ENCODE data around the gene MEF2A.
"Not testable (repeated sequence)": the region's sequence is repeated elsewhere in the genome, so short reads cannot be mapped to it uniquely, and the experiment has no call there.

MEF2A gene

DNA sequence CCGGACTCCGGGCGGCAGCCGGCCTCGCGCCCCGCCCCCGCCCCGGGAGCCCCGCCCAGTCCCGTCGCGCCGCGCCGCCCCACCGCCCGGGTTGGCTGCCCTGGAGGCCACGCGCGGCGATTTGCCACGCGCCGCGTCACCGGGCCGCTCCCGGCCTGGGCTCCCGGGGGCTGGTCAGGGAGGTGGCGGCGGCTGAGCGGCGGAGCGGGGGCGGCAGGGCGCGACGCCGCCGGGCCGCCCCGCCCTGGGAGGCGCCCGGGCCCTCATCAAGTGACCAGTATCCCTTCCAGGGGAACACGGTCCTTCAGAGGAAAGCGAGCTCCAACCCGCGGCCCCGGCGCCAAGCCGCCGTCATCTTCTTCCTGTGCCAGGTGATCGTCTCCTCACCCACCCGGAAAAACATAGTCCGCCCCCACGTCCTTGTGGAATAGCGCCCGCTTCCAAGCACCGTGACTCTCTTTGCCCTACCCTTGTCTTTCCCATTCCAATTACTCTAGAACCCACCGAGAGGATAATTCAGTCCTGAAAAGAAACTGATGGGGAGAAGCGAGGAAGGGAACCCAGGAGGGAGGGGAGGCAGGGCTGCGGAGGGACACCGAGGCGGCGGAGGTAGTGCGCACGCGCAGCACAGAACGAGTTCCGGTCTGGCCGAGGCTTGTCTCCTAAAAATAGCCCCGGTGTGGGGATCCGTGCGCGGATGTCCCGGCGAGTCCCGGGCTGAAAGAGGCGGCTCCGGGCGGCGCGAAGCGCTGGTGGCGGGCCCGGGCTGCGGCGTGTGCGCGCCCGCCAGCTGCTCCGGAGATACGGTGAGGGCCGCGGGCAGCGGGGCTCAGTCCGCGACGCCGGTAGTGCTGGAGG is at the start of gene MEF2A:
Gene MEF2A, plus strand, starts transcription at position 686 of the 858 bp plus-strand sequence. CDS start 67,136 bp downstream, outside the sequence.
- peak; percentile 90 to 91 for DNase-seq (ENCODE audit: low read depth in 2 of 2)

DNA sequence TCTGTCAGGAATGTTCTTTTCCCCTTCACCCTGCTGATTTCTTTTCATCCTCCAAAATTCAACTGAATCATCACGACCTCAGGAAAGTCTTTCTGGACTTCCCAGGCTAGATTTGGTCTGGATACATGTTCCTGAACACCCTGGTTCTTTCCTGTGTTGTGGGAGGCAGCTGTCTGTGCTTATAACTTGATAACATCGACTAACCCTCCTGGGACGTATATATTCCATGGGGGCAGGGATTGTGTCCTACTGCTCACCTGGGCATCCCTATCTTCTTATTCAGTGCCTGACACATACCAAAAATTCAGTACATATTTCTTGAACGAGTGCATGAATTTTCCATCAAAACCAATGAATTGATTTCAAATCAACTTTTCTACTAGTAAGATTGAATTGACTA is 47.6 kb upstream of the MEF2A start:
- no peak for DNase-seq (ENCODE audit: low read depth in 2 of 2)

DNA sequence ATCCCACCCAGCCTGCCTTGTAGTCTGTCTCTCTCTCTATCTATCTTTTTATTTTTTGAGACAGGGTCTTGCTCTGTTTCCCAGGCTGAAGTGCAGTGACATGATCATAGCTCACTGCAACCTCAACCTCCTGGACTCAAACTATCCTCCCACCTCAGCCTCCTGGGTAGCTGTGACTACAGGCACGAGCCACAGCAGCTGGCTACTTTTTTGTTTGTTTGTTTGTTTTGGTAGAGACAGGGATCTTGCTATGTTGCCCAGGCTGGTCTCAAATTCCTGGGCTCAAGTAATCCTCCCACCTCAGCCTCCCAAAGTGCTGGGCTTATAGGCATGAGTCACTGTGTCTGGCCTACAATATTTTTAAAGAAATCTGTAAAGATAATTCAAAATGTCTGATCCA is 46.4 kb upstream of the MEF2A start:
- DNase-seq (ENCODE audit: low read depth in 2 of 2): not testable (repeated sequence)

DNA sequence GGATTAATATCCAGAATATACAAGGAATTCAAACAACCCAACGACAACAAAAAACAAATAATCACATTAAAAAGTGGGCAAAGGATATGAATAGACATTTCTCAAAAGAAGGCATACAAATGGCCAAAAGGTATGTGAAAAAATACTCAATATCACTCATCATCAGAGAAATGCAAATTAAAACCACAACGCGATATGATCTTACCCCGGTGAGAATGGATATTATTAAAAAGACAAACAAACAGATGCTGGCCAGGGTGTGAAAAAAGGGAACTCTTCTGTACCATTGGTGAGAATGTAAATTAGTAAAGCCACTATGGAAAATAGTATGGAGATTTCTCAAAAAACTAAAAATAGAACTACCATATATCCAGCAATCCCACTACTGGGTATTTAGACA is 43.5 kb upstream of the MEF2A start:
- no peak for DNase-seq (ENCODE audit: low read depth in 2 of 2)

DNA sequence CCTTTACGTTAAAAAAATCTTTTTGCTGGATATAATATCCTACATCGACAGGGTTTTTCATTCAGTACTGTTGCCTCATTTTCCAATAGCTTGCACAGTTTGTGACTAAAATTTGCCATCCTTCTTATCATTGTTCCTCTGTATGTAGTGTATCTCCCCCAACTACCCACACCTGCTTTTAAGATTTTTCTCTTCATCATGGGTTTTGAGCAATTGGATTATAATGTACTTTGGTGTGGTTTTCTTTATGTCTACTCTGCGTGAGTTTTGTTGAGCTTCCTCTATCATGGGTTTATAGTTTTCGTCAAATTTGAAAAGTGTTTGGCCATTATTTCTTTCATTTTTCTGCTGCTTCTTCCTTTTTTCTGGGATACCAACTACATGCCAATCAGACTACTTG is 39.6 kb upstream of the MEF2A start:
- no peak for DNase-seq (ENCODE audit: low read depth in 2 of 2)

DNA sequence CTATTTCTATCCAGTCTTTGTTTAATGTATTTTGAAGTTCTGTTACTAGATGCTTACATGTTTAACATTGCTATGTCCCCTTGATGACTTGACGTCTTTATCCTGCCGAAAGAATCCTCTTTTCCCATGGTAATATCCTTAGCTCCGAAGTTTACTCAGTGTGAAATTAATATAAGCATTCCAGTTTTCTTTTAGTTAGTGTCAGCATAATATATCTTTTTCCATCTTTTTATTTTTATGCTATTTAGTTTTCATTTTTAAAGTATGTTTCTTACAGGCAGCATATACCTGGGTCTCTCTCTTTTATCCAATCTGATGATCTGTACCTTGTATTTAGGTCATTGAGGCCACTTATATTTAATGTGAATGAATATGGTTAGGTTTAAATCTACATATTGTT is 39.1 kb upstream of the MEF2A start:
- no peak for DNase-seq (ENCODE audit: low read depth in 2 of 2)

DNA sequence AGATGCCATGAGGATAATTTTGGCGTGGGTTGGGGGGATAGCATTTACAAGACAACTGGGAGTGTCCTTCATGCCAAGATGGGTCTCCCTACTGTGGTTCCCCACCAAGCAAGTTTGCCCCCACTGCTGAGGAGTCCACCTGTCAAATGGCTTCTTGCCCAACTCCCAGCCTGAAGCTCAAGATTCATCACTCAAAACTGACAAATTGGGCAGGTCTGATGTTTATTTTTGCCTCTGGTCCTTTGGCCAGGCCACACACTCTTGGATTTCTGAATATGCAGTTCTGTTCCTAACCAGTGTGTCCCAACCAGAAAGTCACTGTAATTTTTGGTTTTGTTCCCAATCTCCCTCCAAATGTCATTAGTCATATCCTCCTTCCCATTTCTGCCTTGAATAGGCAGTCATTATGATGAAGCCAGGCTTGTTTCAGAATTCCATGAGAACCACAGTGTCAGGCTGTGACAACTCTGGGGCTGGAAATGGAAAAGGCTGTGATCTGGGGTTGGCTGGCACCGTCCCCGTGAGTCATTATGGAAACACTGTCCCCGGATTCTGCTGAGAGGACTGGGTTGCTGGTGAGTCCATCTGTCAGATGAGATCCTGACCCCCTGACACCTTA is 29.3 kb upstream of the MEF2A start:
- DNase-seq (ENCODE audit: low read depth in 2 of 2): peak; percentile 11 to 18

DNA sequence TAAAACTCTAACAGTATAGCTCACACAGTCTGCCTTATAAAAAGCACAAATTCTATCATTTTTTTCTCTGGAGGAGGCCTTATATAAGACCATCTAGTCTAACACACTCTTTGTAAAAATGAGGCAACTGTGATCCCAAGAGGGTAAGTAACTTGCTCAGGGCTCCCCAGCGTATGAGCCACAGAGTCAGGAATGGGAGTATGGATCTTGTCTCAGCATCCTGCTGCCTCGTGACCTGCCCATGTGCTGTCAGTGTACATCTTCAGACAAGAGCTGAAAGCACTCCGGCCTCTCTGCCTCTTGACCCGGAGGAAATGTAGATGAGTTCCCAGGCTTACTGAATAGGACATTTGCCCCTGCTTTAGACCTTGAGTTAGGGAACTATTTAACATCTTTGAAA is 28.4 kb upstream of the MEF2A start:
- DNase-seq (ENCODE audit: low read depth in 2 of 2): no peak

DNA sequence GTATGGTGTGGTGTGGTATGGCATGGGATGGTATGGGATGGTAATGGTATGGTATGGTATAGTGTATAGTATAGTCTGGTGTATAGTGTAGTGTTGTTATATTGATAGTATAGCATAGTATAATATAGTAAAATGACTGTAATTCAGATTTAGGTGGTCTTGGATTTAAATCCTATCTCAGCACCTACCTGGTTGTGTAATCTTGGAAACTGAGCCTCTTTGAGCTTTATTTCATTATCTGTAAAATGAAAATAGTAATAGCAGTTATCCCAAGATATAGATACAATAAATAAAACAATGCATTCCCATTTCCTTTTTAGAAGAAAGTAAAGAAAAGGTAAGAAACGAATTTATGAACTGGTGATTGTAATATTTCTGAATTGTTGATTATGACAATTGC is 27.5 kb upstream of the MEF2A start:
- no peak for DNase-seq (ENCODE audit: low read depth in 2 of 2)

DNA sequence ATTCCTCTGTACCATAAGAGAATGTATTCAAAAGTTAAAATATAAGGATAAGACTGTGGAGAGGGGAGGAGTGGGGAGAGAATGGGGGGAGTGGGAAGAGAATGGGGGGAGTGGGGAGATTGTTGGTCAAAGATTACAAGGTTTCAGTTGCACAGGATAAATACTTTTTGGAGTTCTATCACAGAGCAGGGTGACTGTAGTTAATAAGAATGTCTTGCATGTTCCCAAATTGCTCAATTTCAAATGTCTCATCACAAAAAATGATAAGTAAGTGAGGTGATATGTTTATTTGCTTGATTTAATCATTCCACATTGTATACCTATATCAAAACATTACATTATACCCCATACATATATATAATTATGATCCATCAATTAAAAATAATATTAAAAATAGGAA is 23.0 kb upstream of the MEF2A start:
- no peak for DNase-seq (ENCODE audit: low read depth in 2 of 2)

DNA sequence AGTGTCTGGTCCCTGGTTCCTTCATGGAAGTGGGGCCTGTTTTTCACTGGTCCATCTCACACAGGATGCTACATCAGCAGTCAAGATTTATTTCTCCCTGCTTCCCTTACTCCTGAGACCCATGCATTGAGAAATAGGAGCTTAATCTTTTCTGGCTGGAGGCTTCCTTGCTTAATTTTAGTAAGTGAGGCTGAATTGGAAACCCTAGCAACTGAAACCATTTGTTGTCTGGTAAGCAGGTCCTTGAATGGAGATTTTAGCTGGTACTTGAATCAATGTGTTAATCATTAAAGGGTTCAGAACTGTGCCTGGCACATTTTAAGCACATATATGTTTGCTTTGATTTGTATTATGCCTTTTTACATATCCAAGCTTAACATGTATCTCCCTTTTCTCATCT is 20.2 kb upstream of the MEF2A start:
- DNase-seq (ENCODE audit: low read depth in 2 of 2): no peak

DNA sequence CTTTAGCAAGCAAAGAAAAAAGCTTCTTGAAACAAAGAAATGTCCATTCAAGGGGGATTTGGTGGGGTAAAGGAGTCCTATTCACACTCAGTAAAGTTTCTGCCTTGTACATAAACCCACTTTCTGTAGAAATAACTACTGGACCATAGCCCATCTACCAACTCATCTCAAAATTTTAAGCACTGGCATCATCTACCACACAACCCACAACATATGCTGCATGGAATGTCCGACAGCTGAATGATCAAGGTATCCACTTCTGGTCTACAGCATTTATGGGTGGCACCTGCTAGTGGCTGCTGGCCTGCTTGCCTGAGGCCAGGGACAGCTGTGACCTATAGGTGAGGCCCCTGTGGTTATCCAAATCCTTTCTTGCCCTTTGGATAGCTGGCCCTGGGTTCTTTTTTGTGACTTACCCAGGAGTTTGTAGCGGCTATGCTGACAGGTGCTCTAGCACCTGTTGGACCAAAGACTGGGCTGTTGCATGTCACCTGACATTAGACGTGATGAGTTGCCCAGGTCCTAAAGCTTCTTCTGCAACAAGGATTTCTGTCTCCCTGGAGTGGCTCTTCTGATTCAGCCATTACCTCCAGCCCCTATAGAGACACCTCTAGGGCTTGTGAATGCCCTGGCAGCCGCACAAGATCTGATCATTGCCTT is 19.2 kb upstream of the MEF2A start:
- no peak for DNase-seq (ENCODE audit: low read depth in 2 of 2)

DNA sequence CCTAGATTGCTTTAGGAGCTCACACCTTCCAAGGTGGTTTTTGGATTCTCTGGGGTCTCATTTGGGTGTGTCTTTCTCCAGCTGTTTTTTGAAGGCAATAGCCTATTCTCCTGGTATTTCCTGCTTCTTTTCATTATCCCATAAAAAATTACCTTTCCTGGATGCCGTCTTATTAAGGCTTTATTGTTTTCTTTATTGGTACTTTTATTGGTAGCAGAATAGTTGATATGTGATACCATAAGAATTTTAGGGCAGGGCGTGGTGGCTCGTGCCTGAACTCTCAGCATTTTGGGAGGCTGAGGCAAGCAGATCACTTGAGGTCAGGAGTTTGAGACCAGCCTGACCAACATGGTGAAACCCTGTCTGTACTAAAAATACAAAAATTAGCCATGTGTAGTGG is 18.3 kb upstream of the MEF2A start:
- no peak for DNase-seq (ENCODE audit: low read depth in 2 of 2)

DNA sequence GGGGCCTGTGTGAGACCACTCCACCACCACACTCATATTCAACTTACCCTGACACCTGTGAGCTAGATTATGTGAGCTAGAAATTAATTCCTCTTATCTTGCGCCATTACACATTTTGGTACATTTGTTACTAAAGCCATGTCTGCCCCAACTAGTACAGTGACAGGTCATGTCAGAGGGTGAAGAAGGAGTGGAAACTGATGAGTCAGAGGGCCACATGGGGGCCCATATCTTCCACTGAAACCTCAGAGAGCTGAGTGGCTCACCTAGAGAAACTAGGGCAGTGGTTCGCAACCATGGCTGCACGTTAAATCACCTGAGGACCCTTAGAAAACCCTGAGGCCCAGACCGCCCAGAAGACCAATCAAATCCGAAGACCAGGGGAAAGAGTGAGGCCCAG is 15.7 kb upstream of the MEF2A start:
- no peak for DNase-seq (ENCODE audit: low read depth in 2 of 2)

DNA sequence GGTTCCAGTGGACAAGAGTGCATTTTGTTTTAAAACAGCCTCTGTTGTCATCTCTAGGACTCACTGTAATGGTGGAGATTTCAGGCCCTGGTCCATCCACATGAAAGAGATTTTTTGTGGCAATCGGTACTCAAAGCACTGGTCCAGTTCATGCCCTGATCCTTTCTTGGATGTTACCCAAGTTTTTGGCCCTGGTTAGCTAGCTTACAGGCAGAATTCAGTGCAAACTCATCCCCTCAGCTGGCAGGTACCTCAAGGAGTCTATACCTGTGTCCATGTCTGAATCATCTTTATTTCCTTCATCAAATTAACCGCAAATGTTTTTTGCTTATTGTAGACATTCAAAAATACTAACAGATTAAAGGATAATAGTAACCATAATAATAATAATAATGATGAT is 13.7 kb upstream of the MEF2A start:
- DNase-seq (ENCODE audit: low read depth in 2 of 2): no peak

DNA sequence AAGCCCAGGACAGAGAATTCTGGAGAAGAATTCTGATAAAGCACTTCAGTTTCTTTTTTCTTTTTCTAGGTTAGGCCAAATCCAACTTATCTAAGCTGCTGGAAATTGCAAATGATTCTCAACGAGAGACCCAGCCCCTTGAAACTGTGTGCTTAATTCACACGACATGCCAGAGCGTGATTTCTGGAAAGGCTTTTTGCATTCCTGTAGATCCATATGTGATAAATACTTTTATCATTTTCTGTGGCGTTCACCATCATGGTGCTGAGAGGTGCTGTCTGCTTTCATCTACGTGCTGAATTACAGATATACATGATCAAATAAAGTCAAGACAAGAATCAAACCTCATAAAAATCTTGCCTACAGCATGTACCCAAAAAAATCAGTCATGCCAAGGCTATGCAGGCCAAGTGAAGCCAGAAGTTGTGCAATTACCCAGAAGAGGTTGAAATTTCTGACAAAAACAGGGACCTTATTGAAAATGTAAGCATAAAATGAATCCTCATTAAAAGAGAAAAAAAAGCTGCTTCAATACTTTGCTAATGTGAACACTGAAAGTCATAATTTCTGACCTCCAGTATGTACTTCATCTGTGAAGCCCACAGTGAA is 10.8 kb upstream of the MEF2A start:
- no peak for DNase-seq (ENCODE audit: low read depth in 2 of 2)

DNA sequence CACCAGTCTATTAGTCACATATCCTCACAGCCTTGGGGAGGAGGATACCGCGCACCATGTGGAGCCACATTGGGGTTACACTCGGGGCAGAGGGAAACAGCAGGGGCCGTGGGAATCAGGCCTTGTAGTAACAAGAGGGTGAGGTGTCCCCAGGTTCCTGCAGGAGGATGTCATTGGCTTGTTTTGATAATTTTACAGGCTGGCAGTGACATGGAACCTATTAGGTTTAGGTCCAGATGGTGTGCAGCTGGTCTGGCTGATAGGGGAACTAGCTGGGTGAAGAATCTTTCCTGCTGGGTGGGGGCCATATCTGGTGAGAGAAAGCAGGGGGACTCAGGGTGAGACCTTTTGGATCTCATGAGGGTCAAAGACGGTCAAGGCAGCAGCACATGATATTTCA is 9.8 kb upstream of the MEF2A start:
- DNase-seq (ENCODE audit: low read depth in 2 of 2): no peak

DNA sequence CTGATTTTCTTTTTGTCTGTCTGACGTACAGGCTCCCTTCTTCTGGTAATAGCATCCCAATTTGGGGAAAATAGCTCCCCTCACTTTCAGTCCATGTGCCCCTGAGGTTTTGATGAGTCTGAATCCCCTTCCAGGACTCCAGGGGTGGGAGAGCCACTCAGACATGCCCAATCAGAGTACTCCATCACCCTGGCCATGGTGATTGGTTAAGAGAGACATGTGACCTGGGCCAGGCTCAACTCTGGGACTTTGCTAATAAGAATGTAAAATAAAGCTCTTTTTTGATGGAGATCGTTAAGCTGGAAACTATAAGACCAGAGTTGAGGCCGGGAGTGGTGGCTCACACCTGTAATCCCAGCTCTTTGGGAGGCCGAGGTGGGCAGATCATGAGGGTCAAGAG is 9.2 kb upstream of the MEF2A start:
- DNase-seq (ENCODE audit: low read depth in 2 of 2): no peak

DNA sequence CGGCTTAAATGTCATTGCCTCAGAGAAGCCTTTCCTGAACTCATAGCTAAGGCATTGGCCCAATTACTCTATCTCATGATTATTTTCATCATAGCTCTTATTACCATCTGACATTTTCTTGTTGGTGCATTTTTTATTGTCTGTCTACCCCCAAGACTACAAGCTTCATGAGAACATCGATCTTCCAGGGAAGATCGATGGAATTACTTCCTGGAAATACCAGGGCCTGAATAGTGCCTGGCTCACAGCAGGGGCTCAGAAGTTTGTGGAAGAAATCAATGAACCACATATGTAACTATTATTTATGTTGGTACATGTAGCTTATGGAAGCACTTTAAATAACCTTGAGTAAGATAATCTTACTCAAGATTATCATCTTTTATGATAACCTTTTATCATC is 7.7 kb upstream of the MEF2A start:
- no peak for DNase-seq (ENCODE audit: low read depth in 2 of 2)

DNA sequence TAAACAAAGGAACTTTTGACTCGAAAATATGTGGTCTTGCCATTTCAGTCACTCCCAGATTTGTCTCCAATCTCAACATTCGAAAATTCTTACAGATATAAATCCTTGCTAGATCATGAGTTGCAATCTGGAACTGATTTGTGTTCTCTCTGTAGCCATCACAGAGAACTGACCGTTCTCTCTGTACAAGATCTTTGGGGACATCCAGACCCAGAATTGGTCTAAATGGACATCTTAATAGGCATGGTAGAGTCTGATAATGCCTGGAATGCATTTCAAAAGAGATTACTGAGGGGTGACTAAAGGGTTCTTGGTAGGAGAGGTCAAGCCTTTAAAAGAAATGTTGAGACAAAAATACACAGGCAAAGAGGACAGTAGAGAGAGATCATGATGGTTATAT is 7.2 kb upstream of the MEF2A start:
- no peak for DNase-seq (ENCODE audit: low read depth in 2 of 2)

DNA sequence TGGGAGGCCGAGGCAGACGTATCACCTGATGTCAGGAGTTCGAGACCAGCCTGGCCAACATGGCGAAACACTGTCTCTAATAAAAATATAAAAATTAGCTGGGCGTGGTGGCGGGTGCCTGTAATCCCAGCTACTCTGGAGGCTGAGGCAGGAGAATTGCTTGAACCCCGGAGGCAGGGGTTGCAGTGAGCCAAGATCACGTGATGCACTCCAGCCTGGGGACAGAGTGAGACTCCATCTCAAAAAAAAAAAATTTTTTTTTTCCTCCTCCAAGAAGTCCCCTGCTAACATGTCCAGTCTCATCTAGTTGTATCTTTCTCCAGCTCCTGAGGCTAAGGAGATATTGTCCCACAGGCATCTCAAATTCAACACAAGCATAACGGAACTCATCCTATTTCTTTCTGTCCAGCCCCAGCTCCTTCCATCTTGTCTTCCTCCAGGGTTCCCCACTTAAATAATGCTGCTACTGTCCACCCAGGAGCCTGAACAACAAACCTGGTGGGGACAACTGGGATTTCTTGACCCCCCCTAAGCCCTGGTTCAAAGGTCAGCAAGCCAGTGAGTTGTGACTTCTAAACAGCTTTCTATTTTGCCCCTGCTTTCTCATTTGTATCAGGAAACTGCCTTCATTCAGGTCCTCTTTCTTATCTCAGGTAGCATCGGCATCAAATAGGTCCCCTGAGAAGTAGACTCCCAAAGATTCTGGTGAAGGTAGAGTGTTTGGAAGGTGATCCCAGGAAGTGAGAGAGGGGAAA is 4.1 kb upstream of the MEF2A start:
- no peak for DNase-seq (ENCODE audit: low read depth in 2 of 2)

DNA sequence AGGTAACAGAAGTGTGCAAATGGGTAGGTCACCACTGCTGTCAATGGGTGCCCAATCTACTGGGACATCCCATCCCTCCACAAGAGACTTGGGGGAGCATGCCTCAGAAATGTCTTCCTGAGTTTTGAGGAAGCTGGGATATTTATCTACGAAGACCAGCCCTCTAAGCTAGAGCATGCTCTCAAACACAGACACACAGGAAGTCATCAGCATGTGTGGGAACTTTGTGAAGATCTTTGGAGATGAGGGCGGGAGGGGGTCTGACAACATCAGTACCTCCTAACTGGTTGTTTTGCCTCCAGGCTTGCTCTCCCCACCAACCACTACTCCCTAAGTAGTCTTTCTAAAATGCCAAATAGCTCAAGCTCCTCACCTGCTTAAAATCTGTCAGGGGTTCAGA is 3.5 kb upstream of the MEF2A start:
- DNase-seq (ENCODE audit: low read depth in 2 of 2): no peak

Measured in fibroblast of skin of left quadriceps (primary cell).